Daoy (cell line): ENCODE data around the gene DDX54. TPM values are rescaled to one million over a fixed set of nuclear protein-coding genes. Genes with fewer than 3 reads are reported as not detected.
"Not testable (repeated sequence)": the region's sequence is repeated elsewhere in the genome, so short reads cannot be mapped to it uniquely, and the experiment has no call there.

Experiments
- DNase-seq: peaks from one replicate; pipeline ENCODE4 v3.0.0-alpha.2; 2015; ENCODE audit warnings: low read depth
- total RNA-seq: library from RNA; depleted of rRNA; stranded (reverse); fragments of >200 nt; shearing (Covaris generic); gene quantifications from 2 replicates; pipeline ENCODE4 v1.2.3, GENCODE V29; 2014

The DDX54 gene
- total RNA-seq, 1 experiment from 2014 or later: 60.1 TPM

- peak; percentile 100 for DNase-seq
These were observed 36.1 kb upstream of the DDX54 start, which contains the start of gene TPCN1 for GRCh38 chr12:113221181-113221996. TPCN1 (plus strand) TSS chr12:113221464; CDS start chr12:113226853, 5,389 bp downstream.

- no peak for DNase-seq
These were observed 35.4 kb upstream of the DDX54 start for GRCh38 chr12:113220593-113221180.

- no peak for DNase-seq
These were observed 30.7 kb upstream of the DDX54 start for GRCh38 chr12:113216027-113216426.

GRCh38 chr12:113214895-113215400 lies 29.7 kb upstream of the DDX54 start:
- DNase-seq: peak; percentile 93

DNA sequence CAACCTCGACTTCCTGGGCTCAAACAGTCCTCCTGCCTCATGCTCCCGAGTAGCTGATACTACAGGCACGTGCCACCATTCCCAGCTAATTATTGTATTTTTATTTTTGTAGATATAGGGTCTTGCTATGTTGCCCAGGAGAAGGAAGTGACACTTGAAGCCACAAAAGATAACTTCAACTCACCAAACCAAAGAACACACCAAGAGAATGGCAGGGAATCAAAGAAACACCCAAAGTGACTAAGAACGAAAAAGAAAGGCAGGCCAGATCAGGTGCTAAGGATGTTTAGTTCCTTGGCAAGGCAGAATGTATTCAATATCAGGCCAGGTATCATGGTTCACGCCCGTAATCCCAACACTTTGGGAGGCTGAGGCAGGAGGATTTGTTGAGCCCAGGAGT lies 25.9 kb upstream of the DDX54 start:
- no peak for DNase-seq

- no peak for DNase-seq
These were observed 23.0 kb upstream of the DDX54 start for GRCh38 chr12:113208041-113208934.

DNA sequence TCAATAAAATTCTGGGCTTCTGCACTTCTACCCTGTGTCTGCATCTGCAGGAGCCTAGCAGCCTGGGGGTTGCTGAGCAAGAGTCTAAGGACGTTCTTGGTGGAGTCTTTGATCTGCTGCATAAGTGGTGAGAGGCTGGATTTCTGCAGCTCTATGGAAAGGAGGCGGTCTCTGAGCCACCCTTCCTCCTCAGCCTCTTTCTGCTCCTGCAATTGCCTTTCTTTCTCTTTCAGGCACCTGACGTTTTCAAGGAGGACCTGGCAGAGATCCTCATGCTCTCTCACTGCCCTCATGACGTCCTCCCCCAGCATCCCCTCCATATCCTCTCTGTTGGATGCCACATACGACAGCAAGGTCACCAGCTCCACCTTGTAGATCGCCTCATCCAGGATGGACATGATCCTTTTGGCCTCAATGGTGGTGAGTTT lies 22.3 kb upstream of the DDX54 start:
- no peak for DNase-seq

- DNase-seq: not testable (repeated sequence)
These were observed 21.5 kb upstream of the DDX54 start for GRCh38 chr12:113206802-113207201.

- no peak for DNase-seq
These were observed 19.5 kb upstream of the DDX54 start for GRCh38 chr12:113204804-113205203.

DNA sequence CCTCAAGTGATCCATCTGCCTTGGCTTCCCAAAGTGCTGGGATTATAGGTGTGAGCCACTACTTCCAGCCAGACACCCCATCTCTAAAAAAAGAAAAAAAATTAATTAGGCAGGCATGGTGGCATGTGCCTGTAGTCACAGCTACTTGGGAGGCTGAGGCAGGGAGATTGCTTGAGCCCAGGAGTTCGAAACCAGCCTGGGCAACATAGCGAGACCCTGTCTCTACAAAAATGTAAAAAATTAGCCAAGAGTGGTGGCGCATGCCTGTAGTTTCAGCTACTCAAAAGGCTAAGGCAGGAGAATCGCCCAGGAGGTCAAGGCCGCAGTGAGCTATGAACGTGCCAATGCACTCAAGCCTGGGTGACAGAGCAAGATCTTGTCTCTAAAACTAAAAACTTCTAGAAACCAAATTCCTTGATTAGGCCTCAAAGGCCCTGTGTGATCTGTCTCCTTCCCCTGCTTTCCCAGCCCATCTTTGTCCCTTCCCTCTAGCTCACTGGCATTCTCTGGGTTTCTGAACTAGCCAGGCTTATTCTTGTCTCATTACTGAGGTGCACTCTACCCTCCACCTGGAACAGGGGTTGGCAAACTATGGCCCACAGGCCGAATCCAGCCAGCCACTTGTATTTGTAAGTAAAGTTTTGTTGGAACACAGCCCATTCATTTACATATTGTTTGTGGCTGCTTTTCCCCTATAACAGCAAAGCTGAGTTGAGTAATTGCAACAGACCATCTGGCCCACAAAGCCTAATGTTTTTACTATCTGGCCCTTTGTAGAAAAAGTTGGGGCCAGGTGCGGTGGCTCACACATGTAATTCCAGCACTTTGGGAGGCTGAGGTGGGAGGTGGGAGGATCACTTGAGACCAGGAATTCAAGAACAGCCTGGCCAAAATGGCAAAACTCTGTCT lies 18.8 kb upstream of the DDX54 start:
- no peak for DNase-seq

DNA sequence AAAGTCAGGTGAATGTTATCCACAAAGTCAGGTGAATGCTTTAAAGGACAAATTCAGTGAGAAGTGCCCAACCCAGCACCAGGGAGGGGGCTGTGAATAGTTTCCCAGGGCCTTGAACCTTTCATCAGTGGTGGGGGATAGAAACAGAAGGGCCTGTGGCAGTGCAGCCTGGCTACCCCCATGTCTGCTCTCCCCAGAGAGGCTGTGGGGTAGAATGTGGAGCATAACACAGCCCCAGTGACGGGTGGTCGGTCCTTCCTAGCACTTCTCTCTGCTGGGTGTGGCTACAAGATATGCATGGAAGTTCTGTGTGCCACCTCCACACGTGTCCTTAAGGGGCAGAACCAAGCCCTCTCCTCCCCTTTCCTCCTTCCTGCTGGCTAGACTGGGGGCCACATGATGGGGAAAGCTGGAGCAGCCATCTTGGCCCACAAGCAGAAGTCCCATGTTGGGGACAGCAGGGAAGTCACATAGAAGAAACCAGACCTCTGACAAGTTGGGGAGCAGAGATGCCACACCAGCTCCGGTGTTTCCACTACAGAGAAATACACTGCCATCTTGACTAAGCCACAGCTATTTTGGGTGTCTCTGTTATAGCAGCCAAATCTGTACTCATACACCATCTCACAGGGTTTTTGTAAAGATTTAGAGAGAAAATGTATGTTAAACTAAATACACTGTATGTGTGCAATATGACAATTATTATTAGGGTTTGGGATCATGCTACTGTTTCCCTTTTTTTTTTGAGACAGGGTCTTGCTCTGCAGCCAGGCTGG lies 17.2 kb upstream of the DDX54 start:
- DNase-seq: no peak

- no peak for DNase-seq
These were observed 16.2 kb upstream of the DDX54 start for GRCh38 chr12:113201187-113202177.

- no peak for DNase-seq
These were observed 14.9 kb upstream of the DDX54 start for GRCh38 chr12:113200021-113200797.

DNA sequence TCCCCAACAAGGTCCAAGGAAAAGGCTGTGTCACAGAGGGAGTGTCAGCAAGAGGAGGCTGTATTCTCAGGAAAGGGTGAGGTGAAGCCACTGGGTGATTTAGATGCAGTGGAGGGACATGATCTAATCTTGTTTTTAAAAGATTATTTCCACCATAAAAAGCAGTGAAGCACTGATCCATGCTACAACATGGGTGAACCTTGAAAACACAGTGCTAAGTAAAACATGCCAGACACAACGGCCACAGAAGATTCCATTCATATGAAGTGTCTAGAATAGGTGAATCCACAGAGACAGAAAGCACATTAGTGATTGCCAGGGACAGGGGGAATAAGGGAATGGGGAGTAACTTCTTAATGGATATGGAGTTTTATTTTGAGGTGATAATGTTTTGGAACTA lies 13.0 kb upstream of the DDX54 start:
- DNase-seq: no peak

DNA sequence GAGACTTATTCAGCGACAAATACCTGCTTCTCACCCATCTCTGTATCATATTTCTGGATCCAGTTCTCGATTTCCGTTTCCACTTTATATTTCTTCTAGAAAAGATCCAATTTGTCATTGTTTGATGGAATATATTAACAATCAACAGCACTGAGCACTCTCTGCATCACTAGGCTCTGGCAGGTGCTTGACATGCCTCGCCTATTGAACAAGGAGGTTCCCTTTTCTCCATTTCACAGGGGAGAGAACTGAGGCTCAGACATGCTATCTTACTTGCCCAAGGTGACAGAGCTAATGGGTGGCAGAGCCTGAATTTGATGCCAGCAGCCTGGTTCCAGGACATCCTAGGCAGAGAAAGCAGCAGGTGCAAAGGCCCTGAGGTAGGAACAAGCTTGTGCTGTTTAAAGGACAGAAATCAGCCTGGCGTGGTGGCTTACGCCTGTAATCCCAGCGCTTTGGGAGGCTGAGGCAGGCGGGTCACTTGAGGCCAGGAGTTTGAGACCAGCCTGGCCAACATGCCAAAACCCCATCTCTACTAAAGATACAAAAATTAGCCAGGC lies 12.3 kb upstream of the DDX54 start:
- no peak for DNase-seq

DNA sequence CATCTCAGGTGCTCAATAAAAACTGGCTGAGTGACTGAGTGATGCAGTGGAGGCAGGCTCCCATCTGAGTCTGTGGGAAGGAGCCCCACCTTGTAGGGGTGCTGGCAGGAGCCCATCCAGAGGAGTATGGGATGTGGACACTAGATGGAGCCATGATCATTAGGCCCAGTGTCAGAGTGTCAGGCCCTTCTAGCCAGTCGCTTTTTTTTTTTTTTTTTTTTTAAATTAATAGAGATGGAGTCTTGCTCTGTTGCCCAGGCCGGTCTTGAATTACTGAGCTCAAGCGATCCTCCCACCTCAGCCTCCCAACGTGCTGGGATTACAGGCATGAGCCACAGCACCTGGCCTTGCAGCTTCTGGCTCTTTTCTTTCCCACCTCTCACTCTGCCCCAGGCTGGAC lies 11.7 kb upstream of the DDX54 start:
- peak; percentile 83 for DNase-seq

GRCh38 chr12:113196582-113196981 lies 11.3 kb upstream of the DDX54 start:
- DNase-seq: no peak

- no peak for DNase-seq
These were observed 10.3 kb upstream of the DDX54 start for GRCh38 chr12:113195598-113195997.
